ENCODE measurements around the gene NOS3. TPM values are rescaled to one million over a fixed set of nuclear protein-coding genes. Genes with fewer than 3 reads are reported as not detected.
A peak's percentile ranks its signal among the peaks of the same experiment; 100 is the strongest.
"Not testable (repeated sequence)": the region's sequence is repeated elsewhere in the genome, so short reads cannot be mapped to it uniquely, and the experiment has no call there.

NOS3 gene
- total RNA-seq, 1 experiment from 2014 or later: 16.5 TPM

- H3K27me3 ChIP-seq (ENCODE audit: control insufficient read depth, insufficient read depth, low read length): peaks cover 37% of the 10 kb centered on the region
Measured at GRCh38 chr7:151014950-151015349, 24.1 kb downstream of the NOS3 start.

GRCh38 chr7:151015967-151016366 lies 25.1 kb downstream of the NOS3 start:
- Histone ChIP-seq H3K4me3 (ENCODE audit: insufficient read depth, low read depth, low read length) (no peak overlapping the region), H3K27me3 (ENCODE audit: control insufficient read depth, insufficient read depth, low read length) (peaks cover 47% of the 10 kb centered on the region), H3K36me3 (replicated peaks; ENCODE audit: control insufficient read depth, insufficient read depth, low read length) (no peaks in the 10 kb centered on the region)
- DNase-seq: no peak

More at GRCh38 chr7:151014950-151015349, 24.1 kb downstream of the NOS3 start:
- no peak overlapping the region for H3K4me3 ChIP-seq (ENCODE audit: insufficient read depth, low read depth, low read length)
- no peaks in the 10 kb centered on the region for H3K36me3 ChIP-seq (replicated peaks; ENCODE audit: control insufficient read depth, insufficient read depth, low read length)
- no peak for DNase-seq

DNA sequence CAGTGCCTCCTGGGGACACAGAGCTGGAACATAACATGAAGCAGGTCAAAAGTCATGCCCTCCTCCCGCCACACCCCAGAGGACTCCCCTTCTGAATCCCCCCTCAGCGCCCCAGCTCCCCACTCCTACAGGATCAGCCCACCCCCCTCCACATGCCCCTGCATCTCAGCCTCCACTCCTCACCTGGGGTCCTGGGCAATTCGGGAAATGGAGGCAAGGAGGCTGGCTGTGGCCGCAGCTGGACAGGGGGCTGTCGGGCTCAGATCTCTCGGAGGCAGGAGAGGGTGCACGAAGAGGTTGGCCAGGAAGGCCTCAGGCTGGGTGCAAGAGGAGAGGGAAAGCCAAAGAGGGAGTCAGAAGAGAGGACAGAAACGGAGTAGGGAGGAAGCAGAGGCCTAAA lies 25.7 kb downstream of the NOS3 start:
- H3K4me3 ChIP-seq (ENCODE audit: insufficient read depth, low read depth, low read length): no peak overlapping the region
- peaks cover 47% of the 10 kb centered on the region for H3K27me3 ChIP-seq (ENCODE audit: control insufficient read depth, insufficient read depth, low read length)
- no peak for DNase-seq
- H3K36me3 ChIP-seq (replicated peaks; ENCODE audit: control insufficient read depth, insufficient read depth, low read length): no peaks in the 10 kb centered on the region

DNA sequence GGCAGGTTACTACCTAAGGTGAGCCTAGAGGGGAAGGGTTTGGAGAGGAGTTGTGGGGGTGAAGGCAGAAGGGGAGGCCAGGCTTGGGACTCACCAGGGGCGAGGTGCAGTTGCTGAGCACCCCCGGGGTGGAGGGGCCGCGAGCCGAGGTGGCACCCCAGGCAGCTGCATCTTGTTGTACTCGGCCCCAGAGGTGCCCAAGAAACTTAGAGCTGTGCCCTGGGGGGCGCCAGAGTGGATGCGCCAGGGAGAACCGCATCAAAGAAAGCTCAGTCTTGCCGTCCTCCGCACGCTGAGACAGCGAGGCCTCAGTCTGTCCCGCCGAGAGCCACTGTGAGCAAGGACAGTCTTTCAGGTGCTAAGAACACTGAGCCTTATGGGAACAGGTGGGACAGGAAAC lies 26.1 kb downstream of the NOS3 start:
- no peak overlapping the region for H3K4me3 ChIP-seq (ENCODE audit: insufficient read depth, low read depth, low read length)
- H3K36me3 ChIP-seq (replicated peaks; ENCODE audit: control insufficient read depth, insufficient read depth, low read length): no peaks in the 10 kb centered on the region
- no peak for DNase-seq
- peaks cover 47% of the 10 kb centered on the region for H3K27me3 ChIP-seq (ENCODE audit: control insufficient read depth, insufficient read depth, low read length)

DNA sequence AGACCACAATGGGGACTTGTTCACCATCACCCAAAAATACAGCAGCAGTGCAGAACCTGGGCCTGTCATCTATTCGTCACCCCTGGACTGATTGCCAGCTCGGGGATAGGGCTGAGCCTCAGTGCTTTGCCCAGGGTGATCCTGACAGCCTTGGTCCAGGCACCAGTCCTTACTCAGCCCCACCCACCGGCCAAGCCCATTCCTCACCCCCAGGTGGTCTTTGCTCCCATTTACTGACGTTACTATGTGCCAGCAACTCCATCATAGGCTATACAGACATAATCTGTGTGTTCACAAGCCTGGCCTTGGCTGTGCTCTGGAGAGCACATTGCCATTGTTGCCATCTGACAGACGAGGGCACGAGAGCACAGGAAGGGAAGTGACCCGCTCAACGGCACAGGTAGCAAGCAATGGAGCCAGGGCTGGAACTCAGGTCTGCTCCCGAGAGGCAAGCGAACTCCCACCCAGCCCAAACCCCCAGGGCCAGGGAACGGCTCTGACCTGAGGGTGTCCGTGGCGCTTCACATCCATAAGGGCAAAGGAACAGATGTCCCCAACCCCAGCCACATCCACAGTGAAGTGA lies 26.6 kb downstream of the NOS3 start:
- H3K36me3 ChIP-seq (replicated peaks; ENCODE audit: control insufficient read depth, insufficient read depth, low read length): no peaks in the 10 kb centered on the region
- peaks cover 47% of the 10 kb centered on the region for H3K27me3 ChIP-seq (ENCODE audit: control insufficient read depth, insufficient read depth, low read length)
- no peak for DNase-seq
- H3K4me3 ChIP-seq (ENCODE audit: insufficient read depth, low read depth, low read length): no peak overlapping the region

GRCh38 chr7:151017953-151018420 lies 27.2 kb downstream of the NOS3 start:
- Histone ChIP-seq H3K4me3 (ENCODE audit: insufficient read depth, low read depth, low read length) (peak overlapping the region; percentile 28), H3K27me3 (ENCODE audit: control insufficient read depth, insufficient read depth, low read length) (peaks cover 47% of the 10 kb centered on the region), H3K36me3 (replicated peaks; ENCODE audit: control insufficient read depth, insufficient read depth, low read length) (no peaks in the 10 kb centered on the region)
- peak; percentile 96 for DNase-seq

DNA sequence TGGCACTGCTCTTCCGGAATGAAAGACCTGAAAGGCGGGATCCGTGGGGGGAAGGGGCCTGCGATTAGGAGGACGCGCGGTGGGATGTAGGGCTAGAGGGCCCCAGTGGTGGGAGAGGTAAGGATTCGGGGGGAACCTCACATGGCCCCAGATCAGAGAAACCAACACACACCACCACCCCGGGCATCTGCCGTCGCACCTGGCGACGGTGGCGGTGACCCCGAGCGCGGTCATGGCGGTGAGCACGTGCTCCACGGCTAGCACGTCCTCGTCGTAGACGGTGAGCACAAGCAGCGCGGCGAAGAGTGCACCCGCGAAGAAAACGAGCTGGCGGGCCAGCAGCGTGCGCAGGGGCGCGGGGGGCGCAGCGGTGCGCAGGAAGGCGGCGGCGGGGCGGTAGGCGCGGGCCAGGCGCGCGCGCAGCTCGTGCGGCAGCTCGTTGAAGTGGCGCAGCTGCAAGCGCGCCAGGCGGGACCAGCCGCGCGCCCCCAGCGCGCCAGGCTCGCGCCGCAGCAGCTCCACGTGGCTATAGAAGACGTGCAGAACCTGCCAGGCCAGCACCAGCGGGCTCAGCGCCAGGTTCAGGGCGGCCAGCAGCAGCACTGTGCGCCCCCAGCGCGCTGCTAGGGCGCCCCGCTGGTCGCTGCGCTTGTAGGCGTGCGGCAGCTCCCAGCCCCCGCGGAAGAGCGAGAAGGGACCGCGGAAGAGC lies 27.8 kb downstream of the NOS3 start:
- Histone ChIP-seq H3K27me3 (ENCODE audit: control insufficient read depth, insufficient read depth, low read length) (peaks cover 47% of the 10 kb centered on the region), H3K36me3 (replicated peaks; ENCODE audit: control insufficient read depth, insufficient read depth, low read length) (no peaks in the 10 kb centered on the region), H3K4me3 (ENCODE audit: insufficient read depth, low read depth, low read length) (peak overlapping the region; percentile 30)
- DNase-seq: peak; percentile 82

GRCh38 chr7:151019130-151019447 lies 28.3 kb downstream of the NOS3 start:
- no peak for DNase-seq
- Histone ChIP-seq H3K4me3 (ENCODE audit: insufficient read depth, low read depth, low read length) (peak overlapping the region; percentile 30), H3K36me3 (replicated peaks; ENCODE audit: control insufficient read depth, insufficient read depth, low read length) (no peaks in the 10 kb centered on the region), H3K27me3 (ENCODE audit: control insufficient read depth, insufficient read depth, low read length) (peaks cover 43% of the 10 kb centered on the region)

DNA sequence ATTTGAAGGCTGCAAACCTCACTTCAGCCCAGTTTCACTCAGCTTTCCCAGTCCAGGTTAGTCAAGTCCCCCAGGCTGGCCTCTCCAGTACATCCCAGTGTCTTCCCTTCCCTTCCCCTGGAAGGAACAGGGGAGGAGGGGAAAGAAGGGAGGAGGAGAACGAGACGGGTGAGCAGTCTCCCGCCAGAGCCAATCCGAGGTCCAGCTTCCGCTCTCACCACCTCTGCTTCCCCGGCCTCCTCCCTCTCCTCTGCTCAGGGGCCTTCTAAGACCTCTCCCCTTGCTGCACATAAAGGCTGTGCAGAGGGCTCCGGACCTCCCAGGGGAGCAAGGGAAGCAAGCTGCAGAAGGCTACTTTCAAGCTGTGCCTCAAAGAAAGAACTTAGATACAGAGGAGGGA lies 29.4 kb downstream of the NOS3 start:
- Histone ChIP-seq H3K27me3 (ENCODE audit: control insufficient read depth, insufficient read depth, low read length) (peaks cover 43% of the 10 kb centered on the region), H3K4me3 (ENCODE audit: insufficient read depth, low read depth, low read length) (no peak overlapping the region)

DNA sequence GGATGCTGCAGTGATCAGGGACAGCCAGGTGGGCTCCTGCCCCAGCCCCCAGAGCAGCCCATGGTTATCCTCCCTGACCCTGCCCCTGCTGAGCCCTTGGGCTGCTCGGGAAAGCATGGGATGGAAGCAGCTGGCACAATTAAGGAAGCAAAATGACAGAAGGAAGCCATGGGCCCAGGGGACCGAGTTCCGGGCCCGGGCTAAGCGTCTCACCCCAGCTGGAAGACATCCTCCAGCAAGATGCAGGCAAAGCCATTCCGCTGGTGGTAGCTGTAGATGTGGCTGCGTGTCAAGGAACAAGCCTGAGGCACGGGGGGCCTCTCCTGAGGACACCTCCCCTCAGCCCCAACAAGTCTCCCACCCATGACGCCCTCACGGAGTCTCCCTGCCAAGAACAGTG lies 32.4 kb downstream of the NOS3 start:
- no peak overlapping the region for H3K4me3 ChIP-seq (ENCODE audit: insufficient read depth, low read depth, low read length)
- peaks cover 27% of the 10 kb centered on the region for H3K27me3 ChIP-seq (ENCODE audit: control insufficient read depth, insufficient read depth, low read length)
- no peaks in the 10 kb centered on the region for H3K36me3 ChIP-seq (replicated peaks; ENCODE audit: control insufficient read depth, insufficient read depth, low read length)
- DNase-seq: no peak

More for the DNA sequence above, 29.4 kb downstream of the NOS3 start:
- H3K36me3 ChIP-seq (replicated peaks; ENCODE audit: control insufficient read depth, insufficient read depth, low read length): no peaks in the 10 kb centered on the region
- DNase-seq: no peak

DNA sequence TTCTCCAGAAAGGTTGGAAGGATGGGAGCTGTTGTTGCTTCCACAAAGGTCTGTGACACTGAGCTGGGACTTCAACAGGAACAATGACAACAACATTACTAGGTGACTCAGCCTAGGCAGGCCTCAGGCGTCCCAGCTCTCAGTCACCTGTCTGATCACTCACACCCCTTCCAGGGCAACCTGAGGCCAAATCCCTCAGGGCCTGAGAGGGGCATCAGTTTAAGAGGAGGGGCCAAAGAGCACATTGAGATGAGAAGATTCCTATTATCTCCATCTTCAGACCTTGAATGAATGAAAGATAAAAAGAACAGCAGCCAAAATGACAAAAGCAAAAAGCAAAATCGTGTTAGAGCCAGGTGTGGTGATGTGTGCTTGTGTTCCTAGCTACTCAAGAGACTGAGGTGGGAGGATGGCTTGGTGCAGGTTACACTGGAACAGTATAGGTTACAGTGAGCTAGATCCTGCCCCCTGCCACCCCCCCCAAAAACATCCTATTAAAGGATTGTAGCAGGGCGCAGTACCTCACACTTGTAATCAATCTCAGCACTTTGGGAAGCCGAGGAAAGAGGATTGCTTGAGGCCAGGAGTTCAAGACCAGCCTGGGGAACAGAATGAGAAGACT lies 33.7 kb downstream of the NOS3 start, which contains the start of gene ATG9B:
Gene ATG9B (minus strand): TSS at position 60 of the 622 bp plus-strand sequence. CDS start 71 bp downstream, outside the sequence.
- Histone ChIP-seq H3K27me3 (ENCODE audit: control insufficient read depth, insufficient read depth, low read length) (peaks cover 13% of the 10 kb centered on the region), H3K4me3 (ENCODE audit: insufficient read depth, low read depth, low read length) (no peak within 1 kb of the TSS), H3K36me3 (replicated peaks; ENCODE audit: control insufficient read depth, insufficient read depth, low read length) (no peaks in the 10 kb centered on the region)
- no peak for DNase-seq

GRCh38 chr7:151025924-151026671 lies 35.3 kb downstream of the NOS3 start:
- Histone ChIP-seq H3K27me3 (ENCODE audit: control insufficient read depth, insufficient read depth, low read length) (no peaks in the 10 kb centered on the region; the same call in 1 of the 2 replicates), H3K4me3 (ENCODE audit: insufficient read depth, low read depth, low read length) (no peak overlapping the region), H3K36me3 (replicated peaks; ENCODE audit: control insufficient read depth, insufficient read depth, low read length) (no peaks in the 10 kb centered on the region)
- DNase-seq: no peak

GRCh38 chr7:151026771-151027727 lies 36.2 kb downstream of the NOS3 start:
- not testable (repeated sequence) for H3K27me3 ChIP-seq (ENCODE audit: control insufficient read depth, insufficient read depth, low read length); DNase-seq; H3K36me3 ChIP-seq (replicated peaks; ENCODE audit: control insufficient read depth, insufficient read depth, low read length)
- peak overlapping the region; percentile 17 for H3K4me3 ChIP-seq (ENCODE audit: insufficient read depth, low read depth, low read length)

GRCh38 chr7:151027728-151028130 lies 36.9 kb downstream of the NOS3 start:
- H3K36me3 ChIP-seq (replicated peaks; ENCODE audit: control insufficient read depth, insufficient read depth, low read length); H3K27me3 ChIP-seq (ENCODE audit: control insufficient read depth, insufficient read depth, low read length); DNase-seq: not testable (repeated sequence)
- H3K4me3 ChIP-seq (ENCODE audit: insufficient read depth, low read depth, low read length): peak overlapping the region; percentile 17
